A172 (cell line): Measurements from ENCODE around the gene OXTR. TPM values are rescaled to one million over a fixed set of nuclear protein-coding genes. Genes with fewer than 3 reads are reported as not detected.
"Not testable (repeated sequence)": the region's sequence is repeated elsewhere in the genome, so short reads cannot be mapped to it uniquely, and the experiment has no call there.

ENCODE experiments used
- DNase-seq: peaks from one replicate; pipeline ENCODE4 v3.0.0-alpha.2; 2015; ENCODE audit warnings: low spot score
- total RNA-seq: library from RNA; depleted of rRNA; stranded (reverse); fragments of >200 nt; shearing (Covaris generic); gene quantifications from 2 replicates; pipeline ENCODE4 v1.2.3, GENCODE V29; 2014

OXTR gene
- total RNA-seq, 1 experiment from 2014 or later, result 124 TPM

- peak; percentile 96 for DNase-seq
Observed at GRCh38 chr3:8741581-8742261, 27.7 kb downstream of the OXTR start.

DNA sequence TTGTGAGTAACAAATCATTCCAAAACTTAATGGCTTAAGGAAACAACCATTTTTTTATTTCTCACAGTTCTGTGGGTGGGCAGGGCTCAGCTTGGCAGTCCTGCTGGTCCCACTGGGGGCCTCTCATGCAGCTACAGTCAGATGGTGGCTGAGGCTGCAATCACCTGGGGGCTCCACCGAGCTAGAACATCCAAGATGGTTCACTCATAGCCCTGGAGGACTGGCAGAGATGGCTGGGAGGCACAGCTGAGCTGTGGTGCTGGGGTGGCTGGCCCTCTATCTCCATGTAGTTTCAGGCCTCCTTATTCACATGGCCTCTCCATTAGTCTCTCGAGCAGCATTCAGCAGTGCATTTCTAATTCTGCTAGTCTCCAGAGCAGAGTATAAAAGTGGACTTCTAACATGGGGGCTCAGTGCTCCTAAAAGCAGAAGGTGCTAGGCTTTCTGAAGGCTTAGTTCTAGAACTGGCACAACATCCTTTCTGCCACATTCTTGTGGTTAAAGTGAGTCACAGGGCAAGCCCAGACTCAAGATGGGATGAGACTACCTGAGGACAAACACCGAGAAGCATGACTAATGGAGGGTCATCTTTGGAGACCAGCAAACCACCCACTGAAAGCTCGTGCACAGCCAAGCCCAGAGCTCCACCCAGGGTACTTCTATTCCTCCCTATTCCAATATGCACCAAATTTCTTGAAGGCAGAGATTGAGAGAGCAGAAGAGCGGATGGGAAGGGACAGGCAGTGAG is 29.5 kb downstream of the OXTR start:
- DNase-seq, result peak; percentile 99

GRCh38 chr3:8738639-8739038 is 30.8 kb downstream of the OXTR start:
- no peak for DNase-seq

DNA sequence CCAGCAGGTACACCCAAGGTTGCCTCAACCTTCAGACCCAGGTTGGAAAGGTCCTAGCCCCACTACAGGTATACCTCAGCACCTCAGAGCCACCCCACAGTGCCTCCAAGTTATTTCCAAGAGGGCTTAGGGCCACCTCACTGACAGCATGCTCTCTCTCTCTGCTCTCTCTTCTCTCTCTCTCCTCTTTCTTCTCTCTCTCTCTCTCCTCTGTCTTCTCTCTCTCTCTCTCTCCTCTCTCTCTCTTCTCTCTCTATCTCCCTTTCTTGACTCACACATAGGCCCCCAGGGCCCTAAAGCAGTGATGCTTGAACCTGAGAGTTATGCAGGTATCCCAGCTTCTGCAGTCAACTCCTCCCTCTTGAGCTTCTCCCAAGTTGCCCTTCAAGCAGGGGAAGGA is 31.6 kb downstream of the OXTR start:
- no peak for DNase-seq

DNA sequence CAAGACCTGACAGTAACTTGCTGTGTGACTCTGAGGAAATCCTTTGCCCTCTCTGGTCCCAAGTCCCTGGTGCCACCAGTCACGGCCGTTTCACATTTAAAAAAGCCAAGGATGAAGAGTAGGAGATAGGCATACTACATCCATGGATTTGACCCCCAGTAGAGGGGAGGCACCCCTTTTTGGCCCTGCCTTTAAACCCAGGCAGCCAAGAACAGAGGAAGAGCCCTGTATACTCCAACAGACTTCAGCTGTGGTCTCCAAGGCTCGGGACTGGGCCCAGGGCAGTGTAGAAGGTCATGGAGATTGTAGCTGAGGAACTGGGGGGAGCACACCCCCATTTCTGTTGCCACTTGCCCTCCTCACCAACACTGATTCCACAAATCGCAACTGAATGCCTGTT is 32.1 kb downstream of the OXTR start:
- no peak for DNase-seq

DNA sequence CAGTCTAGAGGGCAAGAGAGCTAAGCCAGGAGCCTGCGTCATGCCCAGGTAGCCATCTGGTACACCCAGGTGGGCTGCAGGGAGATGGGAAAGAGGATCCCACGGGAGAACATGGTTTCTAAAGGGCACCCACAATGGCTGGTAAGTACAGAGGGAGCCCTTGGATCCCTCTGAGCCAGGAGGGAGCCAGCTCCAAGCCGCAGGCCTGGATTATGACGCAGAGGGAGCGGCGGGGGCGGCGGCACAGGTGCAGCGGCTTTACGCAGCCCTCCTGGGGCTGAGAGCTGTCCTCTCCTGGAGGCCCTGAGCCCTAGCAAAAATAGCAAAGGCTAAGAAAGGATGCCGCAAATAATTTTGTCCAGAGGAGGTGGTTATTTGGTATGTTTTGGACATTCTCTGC is 33.0 kb downstream of the OXTR start:
- DNase-seq, result no peak

- DNase-seq, result no peak
Observed at GRCh38 chr3:8734908-8735307, 34.5 kb downstream of the OXTR start.

- no peak for DNase-seq
Observed at GRCh38 chr3:8734137-8734878, 35.1 kb downstream of the OXTR start.

DNA sequence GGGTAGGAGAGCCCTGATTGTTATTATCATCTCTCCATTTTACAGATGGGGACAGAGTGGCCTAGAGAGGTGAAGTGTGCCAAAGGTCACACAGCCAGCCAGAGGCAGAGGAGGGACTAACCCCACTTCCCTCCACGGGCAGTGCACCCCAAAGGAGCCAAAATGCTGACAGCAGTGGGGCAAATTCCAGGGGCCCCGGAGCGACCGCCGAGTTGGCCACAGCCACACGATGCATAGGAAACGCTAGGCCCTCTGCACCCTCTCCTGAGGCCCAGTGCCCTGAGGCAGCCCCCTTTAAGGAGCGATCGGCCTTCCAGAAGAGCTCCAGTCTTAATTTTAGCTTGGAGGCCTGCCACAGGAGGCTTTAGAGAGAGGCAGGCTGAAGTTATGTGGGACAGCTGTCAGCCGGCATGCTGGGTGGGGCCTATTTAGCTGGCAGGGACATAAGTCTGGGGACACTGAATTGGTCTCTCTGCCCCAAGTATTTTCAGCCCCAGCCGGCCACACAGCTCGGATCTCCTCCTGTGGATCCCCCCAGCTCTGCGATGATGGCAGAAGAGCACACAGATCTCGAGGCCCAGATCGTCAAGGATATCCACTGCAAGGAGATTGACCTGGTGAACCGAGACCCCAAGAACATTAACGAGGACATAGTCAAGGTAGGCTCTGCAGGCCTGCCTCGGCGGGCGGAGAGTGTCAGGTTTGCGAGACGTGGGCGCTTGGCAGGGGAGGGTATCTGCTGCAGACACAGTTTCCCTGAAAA is 35.9 kb downstream of the OXTR start, which contains the start of gene CAV3:
CAV3 (plus strand) TSS at position 471 of the 763 bp plus-strand sequence; CDS start at position 546, 75 bp downstream.
- no peak for DNase-seq

DNA sequence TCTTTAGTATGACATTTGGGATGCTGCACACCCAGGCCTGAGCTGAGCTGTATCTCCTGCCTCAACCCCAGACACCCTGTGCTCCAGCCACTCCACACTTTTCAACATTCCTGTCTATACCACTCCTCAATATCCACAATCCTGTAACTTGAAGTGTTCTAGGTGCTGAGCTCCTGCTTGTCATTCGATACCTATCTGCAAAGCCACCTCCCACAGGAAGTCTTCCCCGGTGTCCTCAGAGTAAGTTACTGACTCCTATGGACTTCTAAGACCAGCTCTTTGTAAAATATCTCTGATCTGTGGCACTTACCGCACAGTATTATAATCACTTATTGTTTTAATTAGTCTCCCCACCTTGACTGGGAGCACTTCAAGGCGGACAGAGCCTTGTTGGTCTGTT is 37.0 kb downstream of the OXTR start:
- DNase-seq, result no peak

GRCh38 chr3:8730656-8731055 is 38.8 kb downstream of the OXTR start:
- no peak for DNase-seq

DNA sequence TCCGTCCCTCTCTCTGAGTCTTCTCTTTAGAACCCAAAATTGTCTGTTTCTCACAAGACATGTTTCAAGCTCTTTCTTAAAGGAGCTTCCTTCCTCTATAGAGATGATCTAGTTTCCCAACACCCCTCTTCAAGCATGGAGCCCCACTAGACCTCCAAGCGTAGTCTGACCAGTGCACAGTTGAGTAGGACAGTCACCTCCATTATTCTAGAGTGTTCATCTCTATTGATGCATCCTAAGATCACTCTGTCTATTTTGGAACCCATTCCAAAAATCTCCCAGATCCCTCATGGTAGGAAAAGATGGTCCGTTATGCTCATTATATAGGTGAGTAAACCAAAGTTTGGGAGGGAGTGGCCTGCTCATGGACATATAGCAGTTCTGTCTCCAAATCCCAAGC is 39.9 kb downstream of the OXTR start:
- no peak for DNase-seq

GRCh38 chr3:8727605-8728512 is 41.6 kb downstream of the OXTR start:
- no peak for DNase-seq

GRCh38 chr3:8724108-8724752 is 45.2 kb downstream of the OXTR start:
- DNase-seq, result no peak

DNA sequence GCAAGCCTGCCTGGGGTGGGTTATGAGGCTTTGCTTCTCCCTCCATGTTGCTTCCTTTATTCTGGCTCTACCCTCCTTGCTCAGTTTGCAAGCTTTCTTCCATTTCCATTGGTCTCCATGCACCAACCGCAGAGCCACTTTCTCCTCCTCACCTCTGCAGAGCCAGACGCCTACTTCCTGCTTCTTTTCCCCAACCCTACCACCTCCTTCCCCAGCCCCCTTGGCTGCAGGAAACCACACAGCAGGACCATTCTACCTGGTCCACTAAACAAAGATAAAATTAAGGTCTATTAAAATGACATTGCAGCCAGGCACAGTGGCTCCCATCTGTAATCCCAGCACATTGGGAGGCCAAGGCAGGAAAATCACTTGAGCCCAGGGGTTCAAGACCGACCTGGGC is 45.8 kb downstream of the OXTR start:
- DNase-seq, result no peak

GRCh38 chr3:8722808-8723207 is 46.6 kb downstream of the OXTR start:
- DNase-seq, result no peak

GRCh38 chr3:8715757-8716156 is 53.7 kb downstream of the OXTR start:
- not testable (repeated sequence) for DNase-seq

DNA sequence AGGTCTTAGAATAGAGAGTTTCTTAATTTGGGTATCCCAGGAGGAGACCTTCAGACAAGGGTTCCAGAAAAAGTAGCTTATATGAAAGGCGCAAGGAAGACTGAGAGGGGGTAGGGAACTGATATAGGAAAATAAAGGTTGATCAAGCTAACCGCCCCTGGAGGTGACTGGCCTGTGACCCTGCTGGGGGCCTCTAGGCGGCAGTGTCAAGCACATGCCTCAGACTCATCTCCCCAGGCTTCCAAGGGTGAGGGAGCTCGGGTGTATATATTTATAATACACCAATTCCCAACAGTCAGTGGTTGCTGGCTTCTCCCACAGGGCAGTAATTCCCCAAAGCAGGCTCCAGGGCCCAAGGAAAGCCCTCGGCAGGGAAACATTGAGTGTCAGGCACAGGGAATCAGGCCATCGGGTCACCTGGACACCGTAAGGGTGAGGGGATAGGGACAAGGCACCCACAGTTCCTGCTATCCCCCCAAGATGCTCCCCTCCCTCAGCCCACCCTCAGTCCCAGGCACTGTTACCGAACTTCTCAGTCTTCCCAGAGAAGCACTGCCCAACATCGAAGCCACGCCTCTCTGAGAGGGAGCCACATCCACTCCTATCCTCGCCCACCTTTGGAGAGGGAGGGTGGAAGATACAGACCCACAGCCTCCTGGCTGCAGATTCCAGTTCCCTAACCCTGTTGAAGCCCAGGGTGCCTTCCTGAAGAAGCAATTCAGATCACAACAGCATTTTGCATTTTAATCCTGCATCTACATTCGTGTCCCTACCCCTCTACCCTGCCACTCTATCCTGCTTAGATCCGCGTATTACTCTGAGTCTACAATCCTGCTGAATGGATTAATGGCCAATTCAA is 55.3 kb downstream of the OXTR start:
- peak; percentile 26 for DNase-seq

GRCh38 chr3:8712908-8713255 is 56.5 kb downstream of the OXTR start:
- DNase-seq, result no peak
